ENCODE measurements around the gene USP35.

GRCh38 chr11:78170413-78170812 lies 18.3 kb upstream of the USP35 start:
- no peak for TF ChIP-seq CTCF (IDR thresholded peaks at IDR 0.05)
- no peak for TF ChIP-seq USF2 (IDR thresholded peaks at IDR 0.05)
- TF ChIP-seq EP300 (IDR thresholded peaks at IDR 0.05), result no peak

Measured in A549 (cell line).